Mucosa of descending colon (tissue), 3 donors: ENCODE data around the gene BPGM. TPM values are rescaled to one million over a fixed set of nuclear protein-coding genes. Genes with fewer than 3 reads are reported as not detected.

Experiments
- ATAC-seq: fragments of 200-7000 bp; cut with Tn5 transposase; one replicate; pipeline ENCODE4 v1.9.1; 2020; ENCODE audit warnings: mild to moderate bottlenecking, moderate library complexity
- DNase-seq, 3 donors: peaks; one replicate each; pipeline ENCODE4 v3.0.0-alpha.2; 2020
- H3K36me3 ChIP-seq: fragments of 200-600 bp; one replicate; pipeline ENCODE4 v1.8.0; 2021; ENCODE audit warnings: low read depth, mild to moderate bottlenecking
- H3K4me1 ChIP-seq: fragments of 200-600 bp; one replicate; pipeline ENCODE4 v1.8.0; 2021; ENCODE audit warnings: low read depth, mild to moderate bottlenecking
- H3K4me3 ChIP-seq: fragments of 200-600 bp; one replicate; pipeline ENCODE4 v1.8.0; 2021; ENCODE audit warnings: mild to moderate bottlenecking
- H3K9me3 ChIP-seq: fragments of 200-600 bp; one replicate; pipeline ENCODE4 v1.8.0; 2021; ENCODE audit warnings: mild to moderate bottlenecking
- intact Hi-C, 2 donors: fragments of 100-400 bp; cut with DNase I in 1 of 2; cut with micrococcal nuclease in 1 of 2; formaldehyde crosslinking; loops; one replicate each; pipeline versions ENCODE4 v1.11.0 to v1.11.1; 2022; cut with DNase I, micrococcal nuclease
- total RNA-seq, 3 donors: library from RNA; stranded (reverse); fragmentation: NEBNext Ultra II Directional in 2 of 3; extraction: Animal tissue kit (Norgen Biotek cat#: 25700) in 2 of 3; gene quantifications; one replicate each; pipeline versions ENCODE4 v1.2.1 to v1.2.4, GENCODE V29; 2021 to 2023
- TF ChIP-seq, protein P1 (sequence below): fragments of 200-600 bp; IDR thresholded peaks from one replicate; pipeline ENCODE4 v1.8.0; 2022; ENCODE audit warnings: antibody characterized with exemption, mild to moderate bottlenecking
- donor health status: DM: no; HTN: no; CAD: no; lungs with moderate emphysema.
- donor health status: DM: no; HTN: no; CAD: no.
- donor health status: DM: no; HTN: yes; CAD: no.

BPGM gene
- total RNA-seq, 3 donors from 2014 or later, result 9.4 to 17.3 (median 9.4) TPM

DNA sequence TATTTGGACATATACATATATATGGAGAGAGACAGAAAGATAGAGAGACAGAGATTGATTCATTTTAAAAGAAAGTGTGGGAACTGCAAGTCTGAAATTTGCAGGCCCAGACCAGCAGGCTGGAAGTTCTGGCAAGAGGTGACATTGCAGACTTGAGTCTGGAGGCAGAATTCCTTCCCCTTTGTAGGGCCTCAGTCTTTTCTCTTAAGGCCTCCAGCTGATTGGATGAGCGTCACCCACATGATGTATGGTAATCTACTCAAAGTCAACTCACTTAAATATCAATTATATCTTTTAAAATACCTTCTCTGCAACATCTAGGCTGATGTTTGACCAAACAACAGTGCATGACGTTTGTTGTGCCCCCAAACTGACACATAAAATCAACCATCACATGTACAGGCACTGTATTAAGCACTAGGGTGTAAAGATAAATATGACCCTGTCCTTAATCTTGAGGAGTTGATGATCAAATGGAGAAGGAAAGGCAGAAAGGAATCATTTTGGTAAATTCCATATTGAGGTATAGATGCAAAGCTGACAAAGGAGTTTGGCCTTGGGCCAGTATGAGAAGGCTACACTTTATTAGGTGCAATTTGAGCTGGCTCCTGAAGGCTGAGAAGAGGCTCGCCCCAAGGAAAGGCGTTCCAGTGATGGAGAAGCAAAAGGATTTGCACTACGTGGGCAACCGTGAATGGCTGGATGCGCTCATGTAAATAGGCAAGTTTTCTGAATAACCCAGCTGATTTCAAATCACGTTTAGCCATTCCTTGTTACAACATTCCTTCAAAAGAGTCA lies 52.6 kb downstream of the BPGM start:
- Histone ChIP-seq H3K4me1 (no peaks in the 10 kb centered on the region), H3K4me3 (no peak overlapping the region), H3K36me3 (no peaks in the 10 kb centered on the region), H3K9me3 (no peaks in the 10 kb centered on the region)
- DNase-seq (no peak), ATAC-seq (no peak)
- intact Hi-C loops, result loop anchor here in 1 of 2 donors (10.0 kb wide), 1 partner anchor 256 kb away; no protein-coding TSS in a partner anchor
- TF ChIP-seq, protein P1, sequence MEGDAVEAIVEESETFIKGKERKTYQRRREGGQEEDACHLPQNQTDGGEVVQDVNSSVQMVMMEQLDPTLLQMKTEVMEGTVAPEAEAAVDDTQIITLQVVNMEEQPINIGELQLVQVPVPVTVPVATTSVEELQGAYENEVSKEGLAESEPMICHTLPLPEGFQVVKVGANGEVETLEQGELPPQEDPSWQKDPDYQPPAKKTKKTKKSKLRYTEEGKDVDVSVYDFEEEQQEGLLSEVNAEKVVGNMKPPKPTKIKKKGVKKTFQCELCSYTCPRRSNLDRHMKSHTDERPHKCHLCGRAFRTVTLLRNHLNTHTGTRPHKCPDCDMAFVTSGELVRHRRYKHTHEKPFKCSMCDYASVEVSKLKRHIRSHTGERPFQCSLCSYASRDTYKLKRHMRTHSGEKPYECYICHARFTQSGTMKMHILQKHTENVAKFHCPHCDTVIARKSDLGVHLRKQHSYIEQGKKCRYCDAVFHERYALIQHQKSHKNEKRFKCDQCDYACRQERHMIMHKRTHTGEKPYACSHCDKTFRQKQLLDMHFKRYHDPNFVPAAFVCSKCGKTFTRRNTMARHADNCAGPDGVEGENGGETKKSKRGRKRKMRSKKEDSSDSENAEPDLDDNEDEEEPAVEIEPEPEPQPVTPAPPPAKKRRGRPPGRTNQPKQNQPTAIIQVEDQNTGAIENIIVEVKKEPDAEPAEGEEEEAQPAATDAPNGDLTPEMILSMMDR, result no peak

GRCh38 chr7:134699899-134700298 lies 53.2 kb downstream of the BPGM start:
- TF ChIP-seq, protein P1, result no peak
- no peaks in the 10 kb centered on the region for H3K36me3 ChIP-seq
- H3K9me3 ChIP-seq, result no peaks in the 10 kb centered on the region
- intact Hi-C loops, result loop anchor here in 1 of 2 donors (10.0 kb wide), 1 partner anchor 255 kb away; no protein-coding TSS in a partner anchor
- DNase-seq, result no peak
- ATAC-seq, result no peak
- no peak overlapping the region for H3K4me3 ChIP-seq
- no peaks in the 10 kb centered on the region for H3K4me1 ChIP-seq

DNA sequence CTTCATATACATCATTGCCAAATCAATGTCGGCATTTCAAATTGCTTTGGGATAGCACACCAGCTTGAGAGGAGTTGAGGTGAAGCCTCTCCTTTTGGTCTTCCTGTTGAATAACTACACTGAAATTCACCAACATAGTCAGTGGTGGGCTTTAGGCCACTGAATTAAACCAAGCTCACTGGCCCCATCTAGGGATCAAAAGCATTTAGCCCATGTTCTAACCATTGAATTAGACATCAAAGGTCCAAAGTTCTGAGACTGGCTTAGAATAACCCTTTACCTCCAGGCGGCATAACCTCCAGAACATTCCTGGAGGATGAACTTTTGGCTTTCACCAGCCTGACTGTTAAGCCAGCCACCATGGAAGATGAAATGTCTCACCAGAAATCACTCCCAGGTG lies 54.6 kb downstream of the BPGM start:
- H3K4me1 ChIP-seq, result no peaks in the 10 kb centered on the region
- H3K4me3 ChIP-seq, result no peak overlapping the region
- H3K36me3 ChIP-seq, result no peaks in the 10 kb centered on the region
- no peaks in the 10 kb centered on the region for H3K9me3 ChIP-seq
- intact Hi-C loops, result no loop called here
- peak in 1 of 3 donors; percentile 27 for DNase-seq
- TF ChIP-seq, protein P1, result no peak
- ATAC-seq, result no peak

DNA sequence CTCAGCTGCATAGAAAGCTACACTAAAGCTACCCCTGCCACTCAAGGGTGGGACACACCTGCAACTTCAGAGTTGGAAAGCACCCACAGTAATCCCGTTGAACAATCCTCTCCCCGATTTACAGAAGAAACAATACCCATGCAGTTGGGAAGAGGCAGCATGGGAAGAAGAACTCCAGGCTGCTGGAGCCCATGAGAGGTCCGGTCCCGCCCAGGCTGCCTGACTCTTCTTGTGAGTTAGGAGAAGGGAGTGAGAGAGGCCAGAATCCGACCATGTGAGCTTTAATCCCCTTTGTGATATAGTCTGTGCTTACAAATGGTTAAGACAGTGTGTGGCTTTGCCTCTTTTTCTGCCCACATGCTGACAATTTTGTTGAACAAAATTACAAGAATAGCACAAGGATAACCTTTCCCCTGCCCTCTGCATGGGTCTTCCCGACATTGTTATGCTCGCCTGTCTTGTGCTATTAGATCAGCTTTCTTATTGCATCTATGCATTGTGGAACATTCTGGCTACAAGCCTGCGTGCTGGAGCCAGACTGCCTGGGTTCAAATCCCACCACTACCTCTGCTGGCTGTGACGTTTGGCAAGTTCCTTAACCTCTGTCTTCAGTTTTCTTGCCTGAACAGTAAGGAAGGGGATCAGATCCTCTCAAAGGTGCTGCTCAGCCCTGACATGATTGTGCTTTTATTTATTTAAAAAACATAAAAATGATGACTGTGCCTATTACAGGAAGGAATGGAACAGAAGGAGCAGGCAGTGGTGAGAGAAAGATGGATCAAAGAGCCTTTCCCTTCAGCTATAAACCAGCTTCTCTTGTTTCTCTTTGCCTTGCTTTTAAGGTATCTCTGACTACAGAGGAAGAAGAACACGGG lies 56.0 kb downstream of the BPGM start:
- ATAC-seq, result no peak
- Histone ChIP-seq H3K4me1 (no peaks in the 10 kb centered on the region), H3K36me3 (no peaks in the 10 kb centered on the region), H3K9me3 (no peaks in the 10 kb centered on the region), H3K4me3 (no peak overlapping the region)
- DNase-seq, result no peak
- TF ChIP-seq, protein P1, result no peak
- intact Hi-C loops, result no loop called here

GRCh38 chr7:134703241-134703594 lies 56.6 kb downstream of the BPGM start:
- Histone ChIP-seq H3K36me3 (no peaks in the 10 kb centered on the region), H3K9me3 (no peaks in the 10 kb centered on the region), H3K4me1 (no peaks in the 10 kb centered on the region), H3K4me3 (no peak overlapping the region)
- DNase-seq, result no peak
- intact Hi-C loops, result no loop called here
- TF ChIP-seq, protein P1, result no peak
- ATAC-seq, result no peak
